NCI-H510A (cell line): ENCODE results near the gene GRK2.

ENCODE experiments used
- DNase-seq: peaks from one replicate; lab custom pipeline; 2025; lab: John Stamatoyannopoulos, UW

GRK2 gene

GRCh38 chr11:67299471-67300191 is 33.4 kb downstream of the GRK2 start:
- no peak for DNase-seq

- DNase-seq, result no peak
Observed at GRCh38 chr11:67300256-67300755, 34.0 kb downstream of the GRK2 start.

GRCh38 chr11:67300756-67301312 is 34.6 kb downstream of the GRK2 start:
- DNase-seq, result no peak

- DNase-seq, result no peak
Observed at GRCh38 chr11:67301313-67301921, 35.1 kb downstream of the GRK2 start.

GRCh38 chr11:67301951-67302516 is 35.8 kb downstream of the GRK2 start:
- peak; percentile 82 for DNase-seq

- peak; percentile 47 for DNase-seq
Observed at GRCh38 chr11:67302571-67303131, 36.4 kb downstream of the GRK2 start.

- peak; percentile 93 for DNase-seq
Observed at GRCh38 chr11:67303132-67303834, 37.0 kb downstream of the GRK2 start, which contains the start of gene SSH3. Gene SSH3 (plus strand): TSS chr11:67303530. CDS start chr11:67303626, 96 bp downstream.

GRCh38 chr11:67303835-67304411 is 37.6 kb downstream of the GRK2 start:
- no peak for DNase-seq

GRCh38 chr11:67304511-67305113 is 38.3 kb downstream of the GRK2 start:
- DNase-seq, result no peak

- DNase-seq, result no peak
Observed at GRCh38 chr11:67306769-67307544, 40.7 kb downstream of the GRK2 start.

GRCh38 chr11:67307545-67308001 is 41.3 kb downstream of the GRK2 start:
- no peak for DNase-seq

- DNase-seq, result no peak
Observed at GRCh38 chr11:67308031-67308866, 42.0 kb downstream of the GRK2 start.

GRCh38 chr11:67309166-67309565 is 42.9 kb downstream of the GRK2 start:
- DNase-seq, result no peak

GRCh38 chr11:67309661-67310061 is 43.4 kb downstream of the GRK2 start:
- DNase-seq, result no peak

- DNase-seq, result no peak
Observed at GRCh38 chr11:67310246-67311050, 44.2 kb downstream of the GRK2 start.

- no peak for DNase-seq
Observed at GRCh38 chr11:67311051-67311555, 44.8 kb downstream of the GRK2 start.

- DNase-seq, result no peak
Observed at GRCh38 chr11:67311556-67312082, 45.3 kb downstream of the GRK2 start.
